ENCODE data around the gene CYP2A6. TPM values are rescaled to one million over a fixed set of nuclear protein-coding genes. Genes with fewer than 3 reads are reported as not detected.
"Not testable (repeated sequence)": the region's sequence is repeated elsewhere in the genome, so short reads cannot be mapped to it uniquely, and the experiment has no call there.

The CYP2A6 gene
- total RNA-seq, 6 experiments from 2014 or later = not detected

GRCh38 chr19:40836754-40837429 is 13.4 kb downstream of the CYP2A6 start:
- Mint-ChIP-seq H3K4me3 (no peak overlapping the region), H3K9me3 (no peaks in the 10 kb centered on the region), H3K27me3 (ENCODE audit: insufficient read depth) (peaks cover 2% of the 10 kb centered on the region; the same call in 1 of the 2 replicates), H3K27ac (no peak overlapping the region), H3K4me1 (ENCODE audit: low read depth) (peaks cover 8% of the 10 kb centered on the region), H3K36me3 (ENCODE audit: low read depth) (0 out of 2 replicates have a peak, but pooled peaks cover 5% of the 10 kb centered on the region)
- DNase-seq = no peak
- no peak for TF ChIP-seq CTCF (IDR thresholded peaks at IDR 0.05)

GRCh38 chr19:40833728-40834533 is 16.3 kb downstream of the CYP2A6 start:
- not testable (repeated sequence) for H3K4me3 Mint-ChIP-seq; H3K27ac Mint-ChIP-seq; DNase-seq; H3K27me3 Mint-ChIP-seq (ENCODE audit: insufficient read depth); H3K9me3 Mint-ChIP-seq
- Mint-ChIP-seq H3K4me1 (ENCODE audit: low read depth) (peaks cover 19% of the 10 kb centered on the region), H3K36me3 (ENCODE audit: low read depth) (peaks cover 12% of the 10 kb centered on the region)

GRCh38 chr19:40832431-40832790 is 17.8 kb downstream of the CYP2A6 start:
- peak overlapping the region; percentile 83 for H3K27ac Mint-ChIP-seq
- peaks cover 19% of the 10 kb centered on the region for H3K4me1 Mint-ChIP-seq (ENCODE audit: low read depth)
- peaks cover 25% of the 10 kb centered on the region for H3K36me3 Mint-ChIP-seq (ENCODE audit: low read depth)
- H3K4me3 Mint-ChIP-seq; H3K9me3 Mint-ChIP-seq; H3K27me3 Mint-ChIP-seq (ENCODE audit: insufficient read depth); DNase-seq: not testable (repeated sequence)

GRCh38 chr19:40831502-40832430 is 18.5 kb downstream of the CYP2A6 start:
- Mint-ChIP-seq H3K9me3 (no peaks in the 10 kb centered on the region), H3K27me3 (ENCODE audit: insufficient read depth) (no peaks in the 10 kb centered on the region; the same call in 1 of the 2 replicates), H3K4me3 (peak overlapping the region; percentile 38; the same call in 1 of the 2 replicates), H3K36me3 (ENCODE audit: low read depth) (peaks cover 32% of the 10 kb centered on the region), H3K27ac (peak overlapping the region; percentile 83), H3K4me1 (ENCODE audit: low read depth) (peaks cover 19% of the 10 kb centered on the region)
- peak; percentile 98 for DNase-seq
- no peak for TF ChIP-seq CTCF (IDR thresholded peaks at IDR 0.05)

- not testable (repeated sequence) for DNase-seq; H3K27ac Mint-ChIP-seq; H3K9me3 Mint-ChIP-seq; H3K27me3 Mint-ChIP-seq (ENCODE audit: insufficient read depth); H3K4me3 Mint-ChIP-seq
- peaks cover 19% of the 10 kb centered on the region for H3K4me1 Mint-ChIP-seq (ENCODE audit: low read depth)
- peaks cover 35% of the 10 kb centered on the region for H3K36me3 Mint-ChIP-seq (ENCODE audit: low read depth)
These were observed 19.5 kb downstream of the CYP2A6 start for GRCh38 chr19:40830741-40831140.

GRCh38 chr19:40829205-40829604 is 21.0 kb downstream of the CYP2A6 start:
- no peak for DNase-seq
- peaks cover 19% of the 10 kb centered on the region for H3K4me1 Mint-ChIP-seq (ENCODE audit: low read depth)
- H3K9me3 Mint-ChIP-seq = no peaks in the 10 kb centered on the region
- H3K27ac Mint-ChIP-seq = no peak overlapping the region
- H3K4me3 Mint-ChIP-seq = no peak overlapping the region
- TF ChIP-seq CTCF (IDR thresholded peaks at IDR 0.05) = no peak
- H3K27me3 Mint-ChIP-seq (ENCODE audit: insufficient read depth) = no peaks in the 10 kb centered on the region; the same call in 1 of the 2 replicates
- peaks cover 35% of the 10 kb centered on the region for H3K36me3 Mint-ChIP-seq (ENCODE audit: low read depth)

All from HFFc6 (cell line).